ENCODE data around the gene ZNF516. TPM values are rescaled to one million over a fixed set of nuclear protein-coding genes. Genes with fewer than 3 reads are reported as not detected.

ZNF516 gene
- polyA plus RNA-seq, 10 donors, result 31.1 to 52.7 (median 39.9) TPM

DNA sequence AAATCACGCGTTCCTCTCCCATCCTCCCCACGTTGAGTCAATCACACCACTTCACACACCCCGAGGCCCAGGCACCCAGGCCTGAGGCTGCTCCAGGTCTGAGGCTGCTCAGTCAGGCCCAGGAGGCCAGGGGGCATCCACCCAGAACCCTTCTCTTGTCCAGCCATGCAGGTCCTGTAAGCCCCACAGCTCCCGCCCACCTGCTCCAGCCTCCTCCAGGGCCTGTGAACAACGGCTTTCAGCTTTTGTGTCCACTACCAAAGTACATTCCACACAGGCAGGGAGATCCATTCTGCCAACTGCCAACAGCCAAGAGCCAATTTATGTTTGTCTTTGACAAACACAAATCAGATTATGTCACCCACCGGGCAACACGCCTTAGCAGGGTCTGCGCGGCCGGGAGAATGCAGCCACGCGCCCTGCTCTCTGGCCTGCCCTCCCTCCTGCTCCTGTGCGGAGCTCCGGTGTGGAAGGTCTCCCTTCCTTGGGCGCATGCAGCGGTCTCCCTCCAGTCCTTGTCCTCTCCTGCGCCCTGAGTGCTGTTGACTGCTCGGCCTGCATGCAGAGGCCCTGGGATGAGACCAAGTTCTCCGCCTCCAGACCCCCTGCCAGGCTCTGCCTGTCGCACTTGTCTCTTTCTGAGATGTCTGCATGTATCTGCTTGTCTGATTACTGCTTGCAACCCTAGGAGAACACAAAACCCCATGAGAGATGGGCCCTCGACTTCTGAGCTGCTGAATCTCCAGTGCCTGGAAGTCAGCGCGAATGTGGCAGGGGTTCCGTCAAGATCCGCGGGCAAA lies 146.6 kb downstream of the ZNF516 start:
- no peak for DNase-seq

DNA sequence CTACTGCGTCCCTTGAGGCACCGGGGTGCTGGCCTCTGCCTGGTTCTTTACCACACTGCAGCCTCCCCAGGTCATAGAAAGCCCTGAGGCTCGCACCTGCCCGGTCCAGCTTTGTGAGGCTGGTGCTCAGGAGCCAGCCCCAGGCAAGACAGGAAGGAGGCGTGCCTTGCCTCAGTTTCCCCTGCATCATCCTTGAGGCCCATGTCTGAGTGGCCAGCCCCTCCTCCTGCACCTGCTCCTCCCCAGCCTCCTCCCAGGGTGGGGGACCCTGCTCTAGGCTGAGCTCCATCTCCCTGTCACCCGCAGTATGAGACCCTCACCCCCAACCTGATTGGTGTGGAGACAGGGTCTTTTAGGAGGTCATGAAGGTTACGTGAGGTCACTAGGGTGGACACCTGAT lies 147.7 kb downstream of the ZNF516 start:
- no peak for DNase-seq

DNA sequence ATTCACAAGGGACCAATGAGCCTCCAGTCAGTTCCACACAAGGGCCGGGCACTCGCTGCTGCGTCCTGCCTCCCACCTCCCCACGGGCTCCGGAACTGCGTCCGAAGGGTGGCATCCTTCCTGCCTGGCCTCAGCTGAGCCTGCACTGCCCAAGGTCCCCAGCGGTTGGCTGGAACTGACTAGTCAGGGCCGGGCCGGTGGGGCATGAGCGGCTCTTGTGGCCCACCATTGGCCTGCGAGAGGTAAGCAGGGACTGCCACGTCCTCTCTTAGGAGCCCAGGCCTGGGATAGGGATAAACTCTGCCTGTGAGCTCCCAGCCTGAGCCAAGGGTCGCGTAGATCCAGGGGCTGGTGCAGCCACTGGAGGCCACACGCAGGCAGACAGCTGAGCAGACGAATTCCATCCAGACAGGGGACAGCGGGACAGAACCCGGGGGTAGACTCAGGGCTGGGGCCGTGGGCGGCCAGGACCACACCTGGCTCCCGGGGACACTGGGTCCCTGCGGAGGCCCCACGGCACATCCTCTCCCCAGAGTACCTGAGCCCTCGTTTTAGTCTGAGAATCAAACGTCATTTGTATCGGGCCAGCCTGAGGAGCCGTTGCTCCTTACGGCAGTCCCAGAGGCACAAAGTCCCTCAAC lies 148.4 kb downstream of the ZNF516 start:
- DNase-seq, result no peak

DNA sequence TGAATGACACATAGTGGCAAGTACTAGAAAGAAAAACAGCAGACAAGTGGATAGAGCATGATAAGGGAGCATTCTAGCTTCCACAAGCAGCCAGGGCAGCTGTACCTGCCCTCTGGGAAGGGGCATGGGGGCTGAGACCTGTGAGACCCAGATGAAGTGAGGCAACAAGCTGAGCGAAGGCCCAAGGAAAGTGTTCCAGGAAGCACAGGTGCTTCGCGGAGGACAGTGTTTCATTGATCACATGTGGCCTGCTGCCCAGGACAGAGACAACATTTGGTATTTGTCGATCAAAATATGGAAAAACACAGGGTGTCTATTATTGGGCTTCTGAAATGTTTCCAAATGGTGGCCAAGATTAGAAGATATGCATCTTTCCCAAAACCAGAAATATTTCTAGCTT lies 149.1 kb downstream of the ZNF516 start:
- no peak for DNase-seq

DNA sequence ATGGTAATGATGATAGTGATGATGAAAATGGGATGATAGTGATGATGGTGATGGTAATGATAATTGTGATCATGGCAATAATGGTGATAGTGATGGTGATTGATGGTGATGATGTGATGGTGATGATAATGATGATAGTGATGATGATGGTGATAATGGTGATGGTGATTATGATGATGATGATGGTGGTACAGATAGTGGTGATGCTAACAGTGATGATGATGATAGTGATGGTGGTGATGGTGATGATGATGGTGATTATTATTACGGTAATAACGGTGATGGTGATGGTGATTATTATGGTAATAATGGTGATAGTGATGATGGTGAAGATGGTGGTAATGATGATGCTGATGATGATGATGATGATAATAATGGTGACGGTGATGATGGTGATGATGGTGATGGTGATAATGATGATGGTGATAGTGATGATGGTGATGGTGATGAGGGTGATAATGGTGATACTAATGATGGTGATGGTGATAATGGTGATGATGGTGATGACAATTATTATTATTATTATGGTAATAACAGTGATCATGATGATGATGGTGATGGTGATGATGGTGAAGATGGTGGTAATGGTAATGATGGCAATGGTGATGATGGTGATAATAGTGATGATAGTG lies 151.0 kb downstream of the ZNF516 start:
- no peak for DNase-seq

DNA sequence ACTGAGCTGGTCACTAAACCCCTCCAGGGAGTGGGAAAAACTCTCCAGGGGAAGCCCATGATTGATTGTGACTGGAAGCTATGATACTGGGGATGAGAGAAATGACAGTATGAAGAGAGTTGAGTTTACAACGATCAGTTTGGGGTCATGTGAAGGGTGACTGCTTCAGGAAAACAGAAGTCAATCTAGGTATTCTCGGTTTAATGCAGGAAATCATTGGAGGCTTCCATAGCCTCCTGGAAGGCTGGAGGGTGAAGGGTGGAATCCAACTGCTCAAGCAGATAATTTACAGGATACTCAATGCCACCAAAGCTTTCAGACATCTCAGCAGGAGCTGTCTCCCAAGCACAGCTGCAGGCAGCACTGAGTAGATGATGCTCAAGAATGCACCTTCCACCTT lies 154.6 kb downstream of the ZNF516 start:
- DNase-seq, result no peak

DNA sequence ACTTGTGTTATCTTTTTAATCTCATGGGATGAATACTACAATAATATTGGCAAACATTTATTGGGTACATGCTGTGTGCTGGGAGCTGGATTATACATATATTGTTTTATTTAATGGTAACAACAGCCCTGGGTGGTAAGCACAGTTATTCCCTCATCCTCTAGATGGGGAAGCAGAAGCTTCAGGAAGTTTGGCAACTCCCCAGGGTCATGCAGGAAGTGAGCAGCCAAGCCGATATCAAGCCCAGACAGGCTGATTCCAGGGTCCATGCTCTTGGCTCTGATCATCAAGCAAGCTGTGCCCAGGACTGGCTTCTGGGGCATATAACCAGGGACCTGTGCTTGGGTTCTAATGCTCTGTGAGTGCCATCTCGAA lies 155.8 kb downstream of the ZNF516 start:
- DNase-seq, result no peak

DNA sequence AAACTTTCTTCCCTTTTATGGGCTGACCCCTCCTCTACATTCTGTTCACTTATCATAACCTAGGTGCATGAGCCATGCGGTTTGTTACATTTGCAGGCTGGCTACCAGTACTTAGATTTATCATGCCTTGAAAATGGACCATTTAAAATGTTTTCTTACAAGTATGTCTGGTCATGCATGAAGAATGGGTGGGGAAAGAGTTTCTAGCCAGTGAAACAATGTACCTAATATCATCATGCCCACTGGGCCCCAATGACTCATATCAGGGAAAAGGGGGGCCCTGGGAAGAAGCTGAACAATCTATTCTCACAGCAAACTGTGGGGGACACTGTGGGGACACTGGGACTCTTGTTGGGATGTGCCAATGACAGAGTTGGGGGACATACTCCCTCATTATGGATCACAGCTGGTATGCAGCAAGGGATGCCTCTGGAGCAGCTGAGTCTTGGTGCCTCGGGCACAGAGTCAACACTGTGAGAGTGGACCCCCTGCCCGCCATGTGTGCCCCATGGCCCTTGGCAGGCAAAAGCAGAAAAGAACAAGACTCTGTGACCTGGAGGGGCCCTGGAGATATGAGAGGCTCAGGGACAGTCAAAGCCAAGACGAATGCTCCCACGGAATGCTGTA lies 156.3 kb downstream of the ZNF516 start:
- DNase-seq, result no peak

DNA sequence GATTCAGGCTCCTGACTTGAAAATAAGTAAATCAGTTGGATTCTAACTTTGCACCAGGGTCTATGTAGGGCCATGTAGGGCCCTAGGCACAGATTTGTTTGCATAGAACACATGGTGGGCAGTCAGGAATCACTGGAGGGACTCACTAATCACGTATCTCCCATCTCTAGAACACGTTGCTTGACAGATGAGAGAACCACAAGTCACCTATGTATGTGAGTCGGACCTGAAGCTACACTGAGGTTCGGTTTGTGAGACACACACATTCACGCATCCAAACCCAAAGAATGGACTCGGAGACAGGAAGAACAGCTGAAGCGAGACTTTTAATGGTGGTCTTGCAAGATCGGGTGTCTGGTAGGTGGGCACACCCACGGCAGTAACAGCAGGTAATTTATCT lies 157.0 kb downstream of the ZNF516 start:
- DNase-seq, result no peak

DNA sequence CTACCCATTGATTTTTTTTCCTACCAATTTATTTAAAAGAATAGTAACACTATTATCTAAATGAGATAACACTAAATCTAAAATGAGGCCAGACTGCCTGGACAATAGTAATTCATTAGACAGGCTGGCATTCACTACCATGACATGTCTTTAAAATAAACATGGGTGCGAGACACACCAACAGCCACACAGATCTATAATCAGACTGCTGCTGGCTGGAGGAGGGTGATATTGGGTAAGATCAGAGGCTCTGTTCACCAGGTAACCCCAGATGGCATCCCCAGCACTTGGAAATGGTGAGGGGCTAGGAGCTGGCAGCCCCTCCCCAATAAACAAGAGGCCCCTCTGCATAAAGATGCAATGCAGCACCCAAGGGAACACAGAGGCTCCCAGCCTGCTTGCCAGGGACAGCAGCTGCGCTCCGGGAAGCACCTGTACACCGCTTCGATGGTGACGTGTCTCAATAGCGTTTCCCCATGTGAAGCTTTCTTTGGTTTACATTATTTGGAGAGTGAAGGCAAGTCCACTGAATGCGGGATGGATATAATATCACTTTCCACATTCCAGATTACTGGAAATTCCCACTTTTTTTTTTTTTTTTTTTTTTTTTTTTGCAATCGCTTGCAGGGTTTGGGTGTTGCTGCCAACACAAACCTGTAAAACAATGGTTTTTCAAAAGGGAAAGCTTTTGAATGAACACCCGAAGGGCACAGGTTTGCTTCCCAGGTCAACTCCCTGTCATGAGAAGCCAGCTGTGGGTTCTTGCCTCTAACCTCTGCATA lies 159.0 kb downstream of the ZNF516 start:
- no peak for DNase-seq

DNA sequence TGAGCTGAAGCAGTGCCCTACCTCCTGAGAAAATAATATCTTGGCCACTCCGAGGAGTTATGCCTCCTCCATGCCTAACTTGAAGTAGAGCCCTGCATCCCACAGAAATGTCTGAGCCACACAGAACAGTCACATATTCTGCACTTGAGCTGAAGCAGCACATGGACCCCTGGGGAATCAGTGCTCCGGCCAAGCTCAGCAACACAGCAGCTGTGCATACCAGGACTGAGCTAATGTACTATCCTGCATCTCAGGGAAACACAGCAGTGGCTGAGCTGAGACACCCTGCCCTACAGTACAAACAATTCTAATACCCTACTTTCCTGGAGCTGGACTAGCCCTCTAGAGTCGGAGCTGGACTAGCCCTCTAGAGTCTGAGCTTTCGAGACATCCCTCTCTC lies 166.9 kb downstream of the ZNF516 start:
- peak; percentile 71 to 93 (median 81) for DNase-seq

DNA sequence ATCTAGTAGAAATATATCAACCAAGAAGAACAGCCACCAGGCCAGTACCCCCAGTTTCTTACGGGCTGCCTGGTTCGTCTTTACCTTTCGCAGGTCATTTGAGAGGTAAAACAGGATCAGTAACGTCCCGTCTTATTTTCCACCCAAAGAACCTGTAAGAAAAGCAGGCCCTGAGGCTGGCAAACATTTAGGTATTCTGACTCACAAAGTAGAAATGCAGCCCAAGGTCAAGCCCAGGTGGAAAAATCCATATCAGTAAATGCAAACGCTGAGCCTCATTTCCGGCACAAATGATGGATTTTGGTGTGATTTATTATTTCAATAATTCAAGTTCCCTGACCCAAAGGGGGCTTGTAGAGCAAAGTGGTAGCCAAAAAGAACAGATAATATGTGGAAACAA lies 171.2 kb downstream of the ZNF516 start:
- no peak for DNase-seq

DNA sequence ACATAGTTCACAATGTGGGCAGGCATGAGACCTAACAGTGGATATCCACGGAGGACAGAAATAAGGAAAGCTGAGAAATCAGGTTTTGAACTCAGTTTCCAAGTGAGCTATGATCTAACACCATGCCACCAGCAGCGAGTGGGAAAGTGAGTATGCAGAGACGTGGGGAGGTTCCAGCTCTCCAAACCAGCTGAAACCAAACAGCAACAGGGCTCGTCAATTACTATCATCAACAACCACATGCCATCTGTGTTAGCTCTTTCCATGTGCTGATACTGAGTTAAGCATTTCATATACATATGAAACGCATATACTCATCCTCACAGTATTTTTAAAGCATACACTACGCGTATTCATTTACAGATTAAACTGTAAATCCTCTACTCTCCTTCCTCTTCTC lies 172.4 kb downstream of the ZNF516 start:
- DNase-seq, result no peak

DNA sequence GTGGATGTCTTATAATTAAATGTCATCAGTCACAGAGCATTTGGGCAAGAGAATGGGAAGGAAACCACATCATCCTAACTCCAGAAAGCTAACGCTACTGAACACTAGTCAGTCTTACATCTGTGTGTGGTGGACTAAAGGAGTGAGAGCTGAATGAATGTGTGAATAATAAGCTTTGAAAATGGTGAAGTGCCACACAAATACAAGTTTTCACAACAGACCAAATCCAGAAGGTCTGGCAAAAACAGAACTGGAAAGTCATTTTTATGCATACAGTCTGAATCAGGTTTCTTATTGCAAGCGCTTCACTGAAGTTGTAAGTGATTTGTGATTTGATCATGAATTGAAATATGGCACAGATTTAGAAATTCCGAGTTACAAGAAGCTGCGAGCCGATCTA lies 175.7 kb downstream of the ZNF516 start:
- DNase-seq, result no peak

DNA sequence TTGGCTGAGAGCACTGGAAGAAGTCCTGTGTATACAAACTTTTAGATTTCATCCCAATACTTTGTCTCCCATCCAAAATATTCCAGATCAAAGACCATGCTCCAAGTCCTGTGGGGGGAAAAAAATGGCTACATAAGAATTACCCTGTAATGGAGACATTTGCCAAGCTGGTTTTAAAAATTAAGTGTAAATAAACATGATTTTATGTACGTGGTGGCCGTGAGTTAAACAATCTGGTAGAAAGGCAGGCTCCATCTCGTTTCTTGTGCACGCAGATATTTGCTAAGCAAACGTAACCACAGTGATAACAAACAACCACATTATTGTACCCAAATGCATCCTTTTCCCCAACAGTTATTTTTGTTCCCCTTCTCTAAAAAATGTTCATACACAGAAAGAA lies 176.4 kb downstream of the ZNF516 start:
- DNase-seq, result no peak

DNA sequence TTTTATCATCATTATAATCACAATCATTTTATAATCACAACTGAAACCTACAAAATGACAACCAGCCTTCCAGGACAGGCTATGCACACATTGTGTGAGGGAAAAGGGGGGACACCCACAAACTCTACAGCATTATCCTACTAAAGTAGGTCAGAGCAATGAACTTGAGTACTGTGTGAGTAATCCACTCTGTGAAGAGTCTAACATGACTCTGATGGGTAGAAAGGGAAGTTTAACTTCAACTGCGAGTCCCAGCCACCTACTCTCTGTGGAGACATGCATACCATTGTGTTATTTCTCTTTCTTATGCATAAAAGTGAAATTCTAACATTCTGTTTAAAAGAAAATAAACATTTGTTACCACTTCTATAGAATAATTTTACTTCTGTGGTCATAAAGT lies 177.9 kb downstream of the ZNF516 start:
- no peak for DNase-seq

DNA sequence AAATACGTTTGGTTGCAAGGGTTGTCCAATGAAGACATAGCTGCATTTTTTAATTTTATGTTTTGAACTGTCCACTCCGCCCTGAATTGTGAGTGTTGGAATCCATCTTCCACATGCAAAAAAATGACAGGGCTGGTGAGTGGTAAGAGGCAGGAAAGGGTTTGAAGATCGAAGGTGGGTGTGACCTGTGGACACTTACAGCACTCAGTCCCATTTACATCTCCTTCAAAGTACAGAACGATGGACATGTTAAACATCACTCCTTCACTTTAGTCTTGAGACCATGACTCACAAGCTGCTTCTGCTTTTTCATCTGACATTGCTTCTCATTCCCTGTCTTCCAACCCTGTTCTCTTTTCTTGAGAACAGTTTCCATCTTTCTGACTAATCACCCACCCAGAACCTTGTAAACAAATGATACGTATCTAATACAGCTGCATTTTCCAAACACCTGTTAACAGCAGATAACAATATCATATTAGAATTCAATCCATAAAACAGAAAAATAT lies 179.3 kb downstream of the ZNF516 start:
- no peak for DNase-seq

DNA sequence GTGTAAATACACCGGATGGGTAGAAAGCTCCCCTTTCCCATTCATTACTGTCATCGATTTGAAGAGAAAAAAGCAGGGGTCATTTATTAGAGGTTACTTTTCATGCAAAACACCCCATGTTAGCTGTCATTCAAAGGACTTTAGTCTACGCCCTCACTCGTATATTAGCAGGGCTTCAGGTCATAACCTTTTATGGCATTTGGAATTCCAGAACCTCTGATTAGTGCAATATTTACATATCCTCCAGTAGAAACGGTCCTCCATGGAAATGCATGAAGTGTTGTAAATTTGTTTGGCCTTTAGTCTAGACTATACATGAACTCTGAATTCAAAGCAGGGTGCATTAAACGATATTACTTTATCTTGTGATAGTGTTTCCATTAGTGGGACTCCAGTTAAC lies 180.5 kb downstream of the ZNF516 start:
- DNase-seq, result no peak

DNA sequence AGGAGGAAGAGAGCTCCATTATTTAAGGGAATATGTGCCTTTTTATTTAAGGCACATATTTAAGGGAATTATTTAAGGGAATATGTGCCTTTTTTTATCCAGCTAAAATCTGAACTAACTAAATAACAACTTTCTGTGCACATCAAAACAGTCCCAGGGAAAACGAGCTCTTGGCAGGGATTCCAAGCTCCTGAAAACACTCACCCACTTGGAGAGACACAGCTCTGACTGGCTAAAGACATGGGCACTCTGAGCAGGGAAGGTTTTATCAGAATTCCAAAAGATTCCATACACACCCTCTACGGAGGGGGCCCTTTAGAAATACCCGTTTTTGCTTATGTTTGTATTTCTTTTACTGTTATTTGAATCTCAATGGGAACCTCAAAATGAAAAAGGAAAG lies 181.0 kb downstream of the ZNF516 start:
- no peak for DNase-seq

All from muscle of back (tissue), 11 donors.